HEK293T (cell line): Measurements from ENCODE around the gene PDSS2.
A peak's percentile ranks its signal among the peaks of the same experiment; 100 is the strongest.
"Not testable (repeated sequence)": the region's sequence is repeated elsewhere in the genome, so short reads cannot be mapped to it uniquely, and the experiment has no call there.

ENCODE experiments used
- CTCF ChIA-PET: fragments of 350-600 bp; formaldehyde crosslinking; extraction: SDS; loops from one replicate; lab custom pipeline; 2021; ENCODE audit warnings: antibody characterized with exemption, inconsistent platforms; lab: Yijun Ruan, JAX
- POLR2A ChIA-PET: fragments of 350-600 bp; formaldehyde crosslinking; extraction: SDS; loops from one replicate; lab custom pipeline; 2020; ENCODE audit warnings: antibody characterized with exemption, inconsistent platforms; lab: Yijun Ruan, JAX
- DNase-seq: peaks from one replicate; pipeline ENCODE4 v3.0.0; 2012; ENCODE audit warnings: mixed read lengths; ENCODE audit errors: extremely low spot score
- ARNT ChIP-seq: fragments of 450-650 bp; IDR thresholded peaks from 2 replicates; pipeline ENCODE4 v1.6.1; 2017; ENCODE audit warnings: mild to moderate bottlenecking
- BHLHE40 ChIP-seq: fragments of 450-650 bp; IDR thresholded peaks from 2 replicates; pipeline ENCODE4 v1.6.1; 2016; ENCODE audit warnings: mild to moderate bottlenecking, moderate library complexity, borderline replicate concordance
- CTBP1 ChIP-seq: fragments of 450-650 bp; IDR thresholded peaks from 2 replicates; pipeline ENCODE4 v1.6.1; 2016; ENCODE audit warnings: borderline replicate concordance
- ELF4 ChIP-seq: fragments of 450-650 bp; IDR thresholded peaks from 2 replicates; pipeline ENCODE4 v1.6.1; 2017; ENCODE audit warnings: antibody characterized with exemption
- FOXA1 ChIP-seq: fragments of 450-650 bp; IDR thresholded peaks from 2 replicates; pipeline ENCODE4 v1.6.1; 2016; ENCODE audit warnings: mild to moderate bottlenecking
- FOXK2 ChIP-seq: fragments of 450-650 bp; IDR thresholded peaks from 2 replicates; pipeline ENCODE4 v1.6.1; 2016; ENCODE audit warnings: mild to moderate bottlenecking
- FOXM1 ChIP-seq: fragments of 450-650 bp; IDR thresholded peaks from 2 replicates; pipeline ENCODE4 v1.6.1; 2017; ENCODE audit warnings: mild to moderate bottlenecking, borderline replicate concordance
- HDGF ChIP-seq: fragments of 450-650 bp; IDR thresholded peaks from 2 replicates; pipeline ENCODE4 v1.6.1; 2017; ENCODE audit warnings: antibody characterized with exemption, borderline replicate concordance
- L3MBTL2 ChIP-seq: fragments of 450-650 bp; conservative IDR thresholded peaks from 2 replicates; pipeline ENCODE4 v1.6.1; 2016; ENCODE audit warnings: mild to moderate bottlenecking
- LEF1 ChIP-seq: fragments of 450-650 bp; IDR thresholded peaks from 2 replicates; pipeline ENCODE4 v1.6.1; 2017; ENCODE audit warnings: mild to moderate bottlenecking, borderline replicate concordance
- NFRKB ChIP-seq: fragments of 450-650 bp; IDR thresholded peaks from 2 replicates; pipeline ENCODE4 v1.6.1; 2016; ENCODE audit warnings: mild to moderate bottlenecking, moderate library complexity
- SP1 ChIP-seq: fragments of 450-650 bp; IDR thresholded peaks from 2 replicates; pipeline ENCODE4 v1.6.1; 2017
- SUZ12 ChIP-seq: fragments of 450-650 bp; IDR thresholded peaks from 2 replicates; pipeline ENCODE4 v1.6.1; 2016; ENCODE audit warnings: mild to moderate bottlenecking
- TARDBP ChIP-seq: fragments of 450-650 bp; IDR thresholded peaks from 2 replicates; pipeline ENCODE4 v1.6.1; 2016
- ZNF384 ChIP-seq: fragments of 450-650 bp; IDR thresholded peaks from 2 replicates; pipeline ENCODE4 v1.6.1; 2016
- TF ChIP-seq, protein P1 (sequence below): fragments of 450-650 bp; IDR thresholded peaks from 2 replicates; pipeline ENCODE4 v1.6.1; 2016

PDSS2 gene

DNA sequence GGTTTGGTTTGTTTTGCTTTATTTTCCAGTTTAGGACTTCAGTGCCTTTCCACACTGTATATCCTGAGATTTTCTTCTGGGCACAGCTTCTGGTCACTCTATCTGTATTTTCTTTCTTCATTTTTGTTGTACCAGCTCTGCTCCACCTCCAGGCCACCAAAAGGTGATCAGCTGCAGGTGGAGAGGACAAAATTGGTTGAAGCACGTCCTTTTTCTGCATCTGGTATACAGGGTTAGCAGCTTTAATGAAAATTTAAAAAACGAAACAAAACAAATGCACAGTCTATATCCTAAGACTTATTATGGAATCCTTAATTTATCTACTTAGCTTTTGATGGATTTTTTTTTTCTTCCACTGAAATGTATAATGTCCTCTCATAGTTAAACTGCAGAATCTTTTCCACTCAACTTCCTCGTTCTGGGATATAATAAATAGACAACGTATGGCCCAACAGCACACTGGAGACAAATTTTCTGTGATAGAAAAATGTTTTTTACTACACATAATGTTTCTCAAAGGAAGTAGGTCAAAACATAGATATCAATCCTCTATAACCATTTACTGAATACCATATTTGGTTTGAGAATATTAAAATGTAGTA is 19.8 kb upstream of the PDSS2 start:
- DNase-seq, result no peak
- no peak for TF ChIP-seq SUZ12
- TF ChIP-seq SP1, result no peak
- no peak for TF ChIP-seq L3MBTL2
- TF ChIP-seq CTBP1, result no peak
- TF ChIP-seq LEF1, result no peak
- TF ChIP-seq FOXA1, result no peak
- TF ChIP-seq, protein P1, sequence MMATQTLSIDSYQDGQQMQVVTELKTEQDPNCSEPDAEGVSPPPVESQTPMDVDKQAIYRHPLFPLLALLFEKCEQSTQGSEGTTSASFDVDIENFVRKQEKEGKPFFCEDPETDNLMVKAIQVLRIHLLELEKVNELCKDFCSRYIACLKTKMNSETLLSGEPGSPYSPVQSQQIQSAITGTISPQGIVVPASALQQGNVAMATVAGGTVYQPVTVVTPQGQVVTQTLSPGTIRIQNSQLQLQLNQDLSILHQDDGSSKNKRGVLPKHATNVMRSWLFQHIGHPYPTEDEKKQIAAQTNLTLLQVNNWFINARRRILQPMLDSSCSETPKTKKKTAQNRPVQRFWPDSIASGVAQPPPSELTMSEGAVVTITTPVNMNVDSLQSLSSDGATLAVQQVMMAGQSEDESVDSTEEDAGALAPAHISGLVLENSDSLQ, result no peak
- no peak for TF ChIP-seq FOXM1
- TF ChIP-seq NFRKB, result no peak
- no peak for TF ChIP-seq FOXK2
- no peak for TF ChIP-seq TARDBP
- no peak for TF ChIP-seq ZNF384
- TF ChIP-seq ELF4, result no peak
- TF ChIP-seq HDGF, result no peak
- TF ChIP-seq BHLHE40, result no peak
- TF ChIP-seq ARNT, result no peak
- ChIA-PET CTCF (interaction anchor here (0.6 kb wide), 1 partner anchor 37 kb away, joined by 3 read pairs; no protein-coding TSS in a partner anchor), POLR2A (interaction anchor here (1.0 to 1.6 kb wide), 2 partner anchors 10 to 14 kb away, joined by 3 read pairs; no protein-coding TSS in a partner anchor)

DNA sequence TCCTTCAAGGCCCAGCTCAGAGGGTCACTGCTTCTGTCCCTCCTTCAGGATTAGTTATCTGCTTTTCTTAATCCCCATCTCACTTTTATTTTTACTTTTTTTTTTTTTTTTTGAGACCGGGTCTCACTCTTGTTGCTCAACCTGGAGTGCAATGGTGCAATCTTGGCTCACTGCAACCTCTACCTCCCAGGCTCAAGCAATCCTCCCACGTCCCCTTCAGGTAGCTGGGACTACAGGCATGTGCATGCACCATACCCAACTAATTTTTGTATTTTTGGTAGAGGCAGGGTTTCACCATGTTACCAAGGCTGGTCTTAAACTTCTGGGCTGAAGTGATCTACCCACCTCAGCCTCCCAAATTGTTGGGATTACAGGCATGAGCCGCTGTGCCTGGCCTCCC is 16.5 kb upstream of the PDSS2 start:
- CTCF ChIA-PET, POLR2A ChIA-PET, DNase-seq: not testable (repeated sequence)

DNA sequence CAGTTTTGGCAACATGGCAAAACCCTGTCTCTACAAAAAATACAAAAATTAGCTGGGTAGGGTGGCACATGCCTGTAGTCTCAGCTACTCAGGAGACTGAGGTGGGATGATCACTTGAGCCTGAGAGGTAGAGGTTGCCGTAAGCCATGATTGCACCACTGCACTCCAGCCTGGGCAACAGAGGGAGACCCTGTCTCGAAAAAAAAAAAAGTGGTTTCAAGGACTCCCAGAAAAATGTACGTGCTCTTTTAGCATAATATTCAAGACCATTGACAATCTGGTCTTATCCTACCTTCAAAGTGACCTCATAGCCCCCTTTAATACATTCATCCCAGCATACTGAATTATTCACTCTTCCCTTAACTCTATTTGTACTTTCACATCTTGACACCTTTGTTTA is 16.0 kb upstream of the PDSS2 start:
- POLR2A ChIA-PET, DNase-seq, CTCF ChIA-PET: not testable (repeated sequence)

DNA sequence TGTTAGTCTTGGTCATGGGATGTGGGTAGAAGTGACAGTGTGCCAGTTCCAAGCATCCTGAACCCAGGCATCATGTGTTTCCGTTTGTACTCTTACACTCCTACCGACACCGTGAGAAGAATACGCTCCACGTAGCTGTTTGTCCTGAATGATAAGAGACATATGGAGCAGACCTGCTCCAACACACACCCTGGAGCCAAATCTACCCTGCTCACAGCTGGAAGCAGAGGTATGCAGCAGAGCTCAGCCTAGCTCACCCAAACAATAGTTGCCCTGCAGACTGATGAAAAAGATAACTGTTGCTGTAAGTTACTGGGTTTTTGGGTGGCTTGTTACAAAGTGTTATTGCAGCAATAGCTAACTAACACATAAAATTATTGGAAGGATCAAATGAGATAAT is 14.3 kb upstream of the PDSS2 start:
- no peak for DNase-seq
- ChIA-PET POLR2A (interaction anchor here (4.7 kb wide), 1 partner anchor 14 kb away, joined by 43 read pairs; the partner anchor contains the start of gene PDSS2), CTCF (interaction anchor here (0.8 to 1.8 kb wide), 2 partner anchors 15 to 20 kb away, joined by 3 to 7 read pairs; partner anchors contain the start of gene PDSS2)
- TF ChIP-seq FOXK2 (no peak), CTBP1 (no peak), L3MBTL2 (no peak), LEF1 (no peak), SUZ12 (no peak)

DNA sequence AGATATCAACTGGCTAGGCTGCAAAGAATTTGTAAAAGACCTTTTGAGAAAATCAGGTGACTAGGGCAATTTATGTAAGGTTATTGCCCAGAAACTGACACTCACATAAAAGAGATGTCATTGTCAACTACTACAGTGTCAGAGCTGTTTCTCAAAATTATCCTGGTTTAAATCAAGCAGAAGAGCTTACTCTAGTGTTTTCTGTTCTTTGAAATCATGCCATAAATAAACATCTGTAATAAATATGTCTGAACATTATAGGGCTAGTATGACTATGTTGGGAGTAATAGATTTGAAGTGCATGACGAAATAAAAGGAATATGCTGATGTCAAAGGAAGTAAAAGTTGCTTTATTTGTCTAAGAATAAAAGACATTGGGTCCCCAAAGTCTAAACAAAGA is 11.0 kb upstream of the PDSS2 start:
- ChIA-PET POLR2A (interaction anchor here (4.7 kb wide), 1 partner anchor 10 kb away, joined by 43 read pairs; the partner anchor contains the start of gene PDSS2), CTCF (no interaction called here)
- no peak for TF ChIP-seq BHLHE40
- TF ChIP-seq, protein P1, result peak; percentile 75
- TF ChIP-seq ELF4, result no peak
- no peak for DNase-seq

GRCh38 chr6:107466062-107466461 is 6.7 kb upstream of the PDSS2 start:
- ChIA-PET POLR2A (no interaction called here), CTCF (no interaction called here)
- no peak for DNase-seq
- TF ChIP-seq L3MBTL2, result no peak
- TF ChIP-seq SUZ12, result no peak
- TF ChIP-seq NFRKB, result no peak
- TF ChIP-seq ARNT, result no peak
- no peak for TF ChIP-seq SP1
- TF ChIP-seq ZNF384, result no peak
- TF ChIP-seq FOXK2, result no peak
- TF ChIP-seq, protein P1, result no peak
- no peak for TF ChIP-seq ELF4
- no peak for TF ChIP-seq CTBP1
- TF ChIP-seq BHLHE40, result no peak
- TF ChIP-seq FOXM1, result no peak

DNA sequence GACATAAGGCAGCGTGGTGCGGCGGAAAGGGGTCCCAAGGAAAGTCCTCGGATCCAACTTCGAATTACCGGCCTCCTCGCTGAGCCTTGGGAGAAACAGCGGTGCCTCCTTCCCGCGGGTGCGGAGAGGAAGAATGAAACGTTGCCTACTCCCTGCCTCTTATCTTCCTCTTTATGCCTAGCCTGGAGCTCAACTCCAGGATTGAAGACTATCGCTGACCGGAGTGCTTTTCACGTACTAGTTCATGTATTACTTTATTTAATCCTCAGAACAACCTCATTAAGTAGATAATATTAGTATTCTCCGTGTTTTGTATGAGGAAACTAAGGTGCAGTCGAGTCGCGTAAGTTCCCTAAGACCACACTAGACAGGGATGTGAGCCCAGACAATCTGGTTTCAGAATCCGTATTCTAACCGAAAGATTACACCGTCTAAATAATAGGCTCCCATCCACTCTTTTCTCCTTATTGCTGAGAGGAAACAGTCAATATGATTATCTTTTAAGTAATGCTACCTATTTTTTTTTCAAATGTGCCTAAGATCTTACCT is 793 bp upstream of the PDSS2 start:
- DNase-seq, result no peak
- ChIA-PET POLR2A (interaction anchor here (0.9 to 3.3 kb wide), 17 partner anchors 8 to 346 kb away, joined by 3 to 78 read pairs (median 5); partner anchors contain the start of genes BEND3 and SOBP), CTCF (interaction anchor here (0.6 to 2.2 kb wide), 5 partner anchors 13 to 168 kb away, joined by 3 to 7 read pairs (median 5); partner anchors contain the start of gene SOBP)
- TF ChIP-seq ARNT (no peak), ELF4 (no peak), FOXA1 (no peak), SP1 (no peak), L3MBTL2 (no peak; the same call in 1 of the 2 replicates), TARDBP (no peak), BHLHE40 (no peak), HDGF (no peak), NFRKB (no peak), FOXK2 (no peak), CTBP1 (no peak), FOXM1 (no peak), SUZ12 (no peak), ZNF384 (no peak), LEF1 (no peak)
- TF ChIP-seq, protein P1, result no peak
